ENCODE results near the gene ITLN1. TPM values are rescaled to one million over a fixed set of nuclear protein-coding genes. Genes with fewer than 3 reads are reported as not detected.
"Not testable (repeated sequence)": the region's sequence is repeated elsewhere in the genome, so short reads cannot be mapped to it uniquely, and the experiment has no call there.

Gene ITLN1
- not detected for total RNA-seq
- not detected for polyA plus RNA-seq

DNA sequence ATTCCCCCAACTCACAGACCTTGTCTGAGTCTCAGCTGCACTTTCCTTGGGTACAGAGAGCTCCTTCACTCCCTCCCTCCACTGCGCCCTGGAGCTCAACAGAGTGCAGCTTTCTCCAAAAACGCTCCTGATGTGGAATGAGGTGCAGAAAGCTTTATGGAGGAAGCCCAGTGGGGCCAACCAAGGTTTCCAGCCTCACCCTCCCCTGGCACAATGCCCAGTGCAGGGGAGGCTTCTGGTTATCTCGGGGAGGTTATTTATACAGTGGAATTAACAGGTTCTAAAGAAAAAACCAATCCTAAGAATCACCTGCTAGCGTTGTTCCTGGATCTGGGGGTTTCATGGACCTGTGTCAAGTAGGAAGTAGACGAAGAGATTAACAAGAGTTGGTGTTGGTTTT lies at the start of gene ITLN1:
ITLN1 (minus strand) TSS at position 139 of the 400 bp plus-strand sequence. CDS start 303 bp downstream, outside the sequence.
- Histone ChIP-seq H3K36me3 (ENCODE audit: control insufficient read depth, insufficient read depth, low read length) (no peaks in the 10 kb centered on the region), H3K4me1 (ENCODE audit: control insufficient read depth, insufficient read depth, low read length, poor library complexity, severe bottlenecking) (no peaks in the 10 kb centered on the region), H3K9me3 (ENCODE audit: control insufficient read depth in 2 of 2, low read length in 2 of 2) (no peaks in the 10 kb centered on the region), H3K27me3 (ENCODE audit: control insufficient read depth, insufficient read depth, low read length) (peaks cover 2% of the 10 kb centered on the region), H3K27ac (ENCODE audit: insufficient read depth, low read length, poor library complexity, severe bottlenecking) (no peak within 1 kb of the TSS), H3K4me3 (ENCODE audit: low read depth, low read length) (no peak within 1 kb of the TSS)
- Mint-ChIP-seq H3K27ac (no peak within 1 kb of the TSS), H3K36me3 (no peaks in the 10 kb centered on the region), H3K9me3 (no peaks in the 10 kb centered on the region), H3K4me1 (peaks cover 0 to 5% (median 2%) of the 10 kb centered on the region in 4 donors), H3K27me3 (peaks cover 29% of the 10 kb centered on the region), H3K4me3 (no peak within 1 kb of the TSS)
- DNase-seq = no peak
- ATAC-seq (ENCODE audit: low read depth in 2 of 2) = no peak

DNA sequence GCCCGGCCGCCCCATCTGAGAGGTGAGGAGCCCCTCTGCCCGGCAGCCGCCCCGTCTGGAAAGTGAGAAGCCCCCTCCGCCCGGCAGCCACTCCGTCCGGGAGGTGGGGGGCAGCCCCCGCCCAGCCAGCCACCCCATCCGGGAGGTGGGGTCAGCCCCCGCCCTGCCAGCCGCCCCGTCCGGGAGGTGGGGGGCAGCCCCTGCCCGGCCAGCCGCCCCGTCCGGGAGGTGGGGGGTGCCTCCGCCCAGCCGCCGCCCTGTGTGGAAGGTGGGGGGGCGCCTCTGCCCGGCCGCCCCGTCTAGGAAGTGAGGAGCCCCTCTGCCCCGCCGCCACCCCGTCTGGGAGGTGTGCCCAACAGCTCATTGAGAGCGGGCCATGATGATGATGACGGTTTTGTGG lies 48.3 kb upstream of the ITLN1 start:
- H3K4me1 ChIP-seq (ENCODE audit: control insufficient read depth, insufficient read depth, low read length, poor library complexity, severe bottlenecking); H3K27me3 ChIP-seq (ENCODE audit: control insufficient read depth, insufficient read depth, low read length); H3K27ac Mint-ChIP-seq; H3K36me3 Mint-ChIP-seq; H3K4me1 Mint-ChIP-seq; H3K27ac ChIP-seq (ENCODE audit: insufficient read depth, low read length, poor library complexity, severe bottlenecking); H3K36me3 ChIP-seq (ENCODE audit: control insufficient read depth, insufficient read depth, low read length); ATAC-seq (ENCODE audit: low read depth in 2 of 2); H3K9me3 ChIP-seq (ENCODE audit: control insufficient read depth in 2 of 2, low read length in 2 of 2); H3K4me3 Mint-ChIP-seq; H3K4me3 ChIP-seq (ENCODE audit: low read depth, low read length); DNase-seq; H3K9me3 Mint-ChIP-seq: not testable (repeated sequence)
- peaks cover 16% of the 10 kb centered on the region for H3K27me3 Mint-ChIP-seq

DNA sequence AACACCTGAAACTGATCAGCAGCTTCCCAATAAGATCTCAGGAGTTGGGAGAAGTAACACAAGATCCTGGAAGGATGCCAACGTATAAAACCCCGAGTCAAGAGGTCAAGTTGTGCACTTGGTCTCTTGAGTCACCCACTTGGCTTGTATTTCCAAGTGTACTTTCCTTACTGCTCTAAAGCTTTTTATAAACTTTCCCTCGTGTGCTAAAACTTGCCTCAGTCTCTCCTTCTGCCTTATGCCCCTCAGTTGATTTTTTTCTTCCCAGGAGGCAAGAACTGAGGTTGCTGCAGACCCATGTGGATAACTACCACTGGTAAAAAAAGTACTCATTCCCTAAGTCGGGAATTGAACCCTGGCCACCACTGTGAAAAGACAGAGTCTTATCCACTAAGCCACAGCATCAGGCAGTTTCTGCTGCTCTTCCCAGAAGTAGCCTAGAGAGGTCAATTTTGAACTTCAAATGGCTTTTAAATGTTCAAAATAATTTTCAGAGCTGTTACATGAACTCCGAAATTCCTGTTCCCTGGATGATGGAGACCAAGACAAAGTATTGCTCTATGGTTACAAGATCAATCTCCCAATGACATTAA lies 40.8 kb upstream of the ITLN1 start:
- Mint-ChIP-seq H3K4me3 (no peak overlapping the region), H3K27me3 (peaks cover 29% of the 10 kb centered on the region), H3K4me1 (no peaks in the 10 kb centered on the region), H3K36me3 (no peaks in the 10 kb centered on the region), H3K9me3 (peaks cover 0 to 15% (median 6%) of the 10 kb centered on the region in 7 donors), H3K27ac (no peak overlapping the region)
- peaks cover 8 to 10% of the 10 kb centered on the region in 2 experiments for H3K9me3 ChIP-seq (ENCODE audit: control insufficient read depth in 2 of 2, low read length in 2 of 2)
- DNase-seq = no peak
- H3K4me1 ChIP-seq (ENCODE audit: control insufficient read depth, insufficient read depth, low read length, poor library complexity, severe bottlenecking) = no peaks in the 10 kb centered on the region
- H3K36me3 ChIP-seq (ENCODE audit: control insufficient read depth, insufficient read depth, low read length) = no peaks in the 10 kb centered on the region
- H3K27me3 ChIP-seq (ENCODE audit: control insufficient read depth, insufficient read depth, low read length) = peaks cover 3% of the 10 kb centered on the region
- H3K27ac ChIP-seq (ENCODE audit: insufficient read depth, low read length, poor library complexity, severe bottlenecking) = no peak overlapping the region
- H3K4me3 ChIP-seq (ENCODE audit: low read depth, low read length) = no peak overlapping the region
- no peak for ATAC-seq (ENCODE audit: low read depth in 2 of 2)

DNA sequence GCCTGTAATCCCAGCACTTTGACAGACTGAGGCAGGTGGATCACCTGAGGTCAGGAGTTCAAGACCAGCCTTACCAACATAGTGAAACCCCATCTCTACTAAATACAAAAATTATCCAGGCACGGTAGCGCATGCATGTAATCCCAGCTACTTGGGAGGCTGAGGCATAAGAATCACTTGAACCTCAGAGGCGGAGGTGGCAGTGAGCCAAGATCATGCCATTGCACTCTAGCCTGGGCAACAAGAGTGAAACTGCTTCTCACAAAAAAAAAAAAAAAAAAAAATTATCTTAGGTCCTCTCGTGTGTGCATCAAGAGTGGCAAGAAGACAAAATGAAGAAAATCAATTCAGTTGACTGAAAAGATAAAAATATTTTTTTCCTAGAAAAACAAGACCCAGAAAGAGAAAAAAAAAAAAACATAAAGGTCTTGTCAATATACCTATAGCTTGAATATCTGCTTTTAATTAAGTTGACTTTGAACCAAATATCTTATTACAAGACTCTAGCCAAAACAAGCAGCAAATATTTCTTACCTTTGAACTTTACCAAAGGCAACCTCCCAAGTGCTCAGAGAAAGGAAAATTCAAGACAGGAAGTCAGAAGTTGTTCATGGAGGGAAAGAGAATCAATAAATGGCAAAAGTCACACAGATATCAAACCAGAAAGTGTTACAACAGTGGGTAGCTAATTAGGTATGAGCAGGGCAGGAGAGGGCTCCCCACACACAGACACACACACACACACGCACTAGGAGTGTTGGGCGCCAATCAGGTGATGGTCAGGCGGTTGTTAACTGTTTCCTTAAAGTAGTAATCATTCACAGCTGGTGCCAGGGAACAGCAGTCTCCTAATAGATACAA lies 40.0 kb upstream of the ITLN1 start:
- Mint-ChIP-seq H3K36me3 (no peaks in the 10 kb centered on the region), H3K4me1 (no peaks in the 10 kb centered on the region), H3K9me3 (peaks cover 0 to 15% (median 6%) of the 10 kb centered on the region in 7 donors), H3K4me3 (no peak overlapping the region), H3K27me3 (peaks cover 28% of the 10 kb centered on the region), H3K27ac (no peak overlapping the region)
- DNase-seq (no peak), ATAC-seq (ENCODE audit: low read depth in 2 of 2) (no peak)
- Histone ChIP-seq H3K27ac (ENCODE audit: insufficient read depth, low read length, poor library complexity, severe bottlenecking) (no peak overlapping the region), H3K36me3 (ENCODE audit: control insufficient read depth, insufficient read depth, low read length) (no peaks in the 10 kb centered on the region), H3K27me3 (ENCODE audit: control insufficient read depth, insufficient read depth, low read length) (peaks cover 5% of the 10 kb centered on the region), H3K4me1 (ENCODE audit: control insufficient read depth, insufficient read depth, low read length, poor library complexity, severe bottlenecking) (no peaks in the 10 kb centered on the region), H3K9me3 (ENCODE audit: control insufficient read depth in 2 of 2, low read length in 2 of 2) (peaks cover 8 to 10% of the 10 kb centered on the region in 2 experiments), H3K4me3 (ENCODE audit: low read depth, low read length) (no peak overlapping the region)

- H3K4me1 ChIP-seq (ENCODE audit: control insufficient read depth, insufficient read depth, low read length, poor library complexity, severe bottlenecking) = no peaks in the 10 kb centered on the region
- Mint-ChIP-seq H3K9me3 (peaks cover 0 to 4% (median 2%) of the 10 kb centered on the region in 7 donors), H3K27ac (no peak overlapping the region), H3K4me1 (peaks cover 0 to 2% (median 0%) of the 10 kb centered on the region in 4 donors), H3K4me3 (no peak overlapping the region), H3K36me3 (no peaks in the 10 kb centered on the region), H3K27me3 (peaks cover 30% of the 10 kb centered on the region)
- no peak for DNase-seq
- no peak overlapping the region for H3K27ac ChIP-seq (ENCODE audit: insufficient read depth, low read length, poor library complexity, severe bottlenecking)
- H3K27me3 ChIP-seq (ENCODE audit: control insufficient read depth, insufficient read depth, low read length) = peaks cover 12% of the 10 kb centered on the region
- no peaks in the 10 kb centered on the region for H3K9me3 ChIP-seq (ENCODE audit: control insufficient read depth in 2 of 2, low read length in 2 of 2)
- H3K4me3 ChIP-seq (ENCODE audit: low read depth, low read length) = no peak overlapping the region
- H3K36me3 ChIP-seq (ENCODE audit: control insufficient read depth, insufficient read depth, low read length) = no peaks in the 10 kb centered on the region
- ATAC-seq (ENCODE audit: low read depth in 2 of 2) = no peak
Measured at GRCh38 chr1:160916666-160917065, 31.7 kb upstream of the ITLN1 start.

DNA sequence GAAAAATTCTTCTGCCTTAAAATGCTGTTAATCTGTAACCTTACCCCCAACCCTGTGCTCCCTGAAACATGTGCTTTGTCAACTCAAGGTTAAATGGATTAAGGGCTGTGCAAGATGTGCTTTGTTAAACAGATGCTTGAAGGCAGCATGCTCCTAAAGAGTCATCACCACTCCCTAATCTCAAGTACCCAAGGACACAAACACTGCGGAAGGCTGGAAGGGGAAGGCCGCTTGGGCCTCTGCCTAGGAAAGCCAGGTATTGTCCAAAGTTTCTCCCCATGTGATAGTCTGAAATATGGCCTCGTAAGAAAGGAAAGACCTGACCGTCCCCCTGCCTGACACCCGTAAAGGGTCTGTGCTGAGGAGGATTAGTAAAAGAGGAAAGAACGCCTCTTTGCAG lies 28.2 kb upstream of the ITLN1 start:
- H3K27ac ChIP-seq (ENCODE audit: insufficient read depth, low read length, poor library complexity, severe bottlenecking); H3K9me3 Mint-ChIP-seq; H3K36me3 ChIP-seq (ENCODE audit: control insufficient read depth, insufficient read depth, low read length); ATAC-seq (ENCODE audit: low read depth in 2 of 2); H3K36me3 Mint-ChIP-seq; H3K4me3 Mint-ChIP-seq; H3K9me3 ChIP-seq (ENCODE audit: control insufficient read depth in 2 of 2, low read length in 2 of 2); DNase-seq; H3K27ac Mint-ChIP-seq; H3K27me3 Mint-ChIP-seq; H3K4me1 ChIP-seq (ENCODE audit: control insufficient read depth, insufficient read depth, low read length, poor library complexity, severe bottlenecking); H3K27me3 ChIP-seq (ENCODE audit: control insufficient read depth, insufficient read depth, low read length); H3K4me3 ChIP-seq (ENCODE audit: low read depth, low read length); H3K4me1 Mint-ChIP-seq: not testable (repeated sequence)

DNA sequence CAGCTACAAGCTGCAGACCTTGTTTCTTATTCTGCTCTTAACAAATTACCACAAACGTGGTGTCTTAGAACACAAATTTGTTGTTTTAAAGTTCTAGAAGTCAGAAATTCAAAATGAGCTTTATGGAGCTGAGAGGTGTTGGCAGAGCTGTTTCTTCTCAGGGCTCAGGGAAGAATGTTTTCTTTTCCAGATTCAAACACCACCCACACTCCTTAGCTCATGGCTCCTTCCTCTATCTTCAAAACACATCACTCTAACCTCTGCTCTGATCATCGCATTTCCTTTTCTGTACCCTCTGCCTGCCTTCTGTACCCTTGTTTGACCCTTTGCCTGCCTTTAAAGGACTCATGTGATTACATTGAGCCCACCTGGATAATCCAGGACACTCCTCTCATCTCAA lies 26.9 kb upstream of the ITLN1 start:
- H3K4me1 ChIP-seq (ENCODE audit: control insufficient read depth, insufficient read depth, low read length, poor library complexity, severe bottlenecking) = no peaks in the 10 kb centered on the region
- peaks cover 1% of the 10 kb centered on the region for H3K27me3 Mint-ChIP-seq
- no peaks in the 10 kb centered on the region for H3K9me3 Mint-ChIP-seq
- H3K9me3 ChIP-seq (ENCODE audit: control insufficient read depth in 2 of 2, low read length in 2 of 2) = no peaks in the 10 kb centered on the region
- no peak overlapping the region for H3K4me3 ChIP-seq (ENCODE audit: low read depth, low read length)
- peaks cover 0 to 2% (median 0%) of the 10 kb centered on the region in 4 donors for H3K4me1 Mint-ChIP-seq
- H3K27me3 ChIP-seq (ENCODE audit: control insufficient read depth, insufficient read depth, low read length) = peaks cover 1% of the 10 kb centered on the region
- ATAC-seq (ENCODE audit: low read depth in 2 of 2) (no peak), DNase-seq (no peak)
- no peak overlapping the region for H3K27ac Mint-ChIP-seq
- no peaks in the 10 kb centered on the region for H3K36me3 ChIP-seq (ENCODE audit: control insufficient read depth, insufficient read depth, low read length)
- no peak overlapping the region for H3K4me3 Mint-ChIP-seq
- H3K36me3 Mint-ChIP-seq = no peaks in the 10 kb centered on the region
- no peak overlapping the region for H3K27ac ChIP-seq (ENCODE audit: insufficient read depth, low read length, poor library complexity, severe bottlenecking)

GRCh38 chr1:160911441-160911840 lies 26.5 kb upstream of the ITLN1 start:
- no peak overlapping the region for H3K4me3 Mint-ChIP-seq
- no peaks in the 10 kb centered on the region for H3K9me3 Mint-ChIP-seq
- Histone ChIP-seq H3K9me3 (ENCODE audit: control insufficient read depth in 2 of 2, low read length in 2 of 2) (no peaks in the 10 kb centered on the region), H3K27ac (ENCODE audit: insufficient read depth, low read length, poor library complexity, severe bottlenecking) (no peak overlapping the region), H3K4me3 (ENCODE audit: low read depth, low read length) (no peak overlapping the region), H3K36me3 (ENCODE audit: control insufficient read depth, insufficient read depth, low read length) (no peaks in the 10 kb centered on the region), H3K27me3 (ENCODE audit: control insufficient read depth, insufficient read depth, low read length) (no peaks in the 10 kb centered on the region), H3K4me1 (ENCODE audit: control insufficient read depth, insufficient read depth, low read length, poor library complexity, severe bottlenecking) (no peaks in the 10 kb centered on the region)
- peaks cover 0 to 2% (median 0%) of the 10 kb centered on the region in 4 donors for H3K4me1 Mint-ChIP-seq
- DNase-seq = no peak
- no peak overlapping the region for H3K27ac Mint-ChIP-seq
- no peaks in the 10 kb centered on the region for H3K36me3 Mint-ChIP-seq
- no peaks in the 10 kb centered on the region for H3K27me3 Mint-ChIP-seq
- ATAC-seq (ENCODE audit: low read depth in 2 of 2) = no peak
